Endothelial cell of umbilical vein (primary cell): ENCODE measurements around the gene LGR6. TPM values are rescaled to one million over a fixed set of nuclear protein-coding genes. Genes with fewer than 3 reads are reported as not detected.

Experiments used
- BruUV-seq: library from RNA; stranded (reverse); fragments of 400-500 nt; replicated peaks from 2 replicates; lab custom pipeline; 2021; lab: Mats Ljungman, UMichigan
- CTCF ChIA-PET: fragments of 300-600, 350-600 bp; sonication (Branson Sonifier 250); formaldehyde crosslinking; loops from one replicate; lab custom pipeline; 2021; ENCODE audit warnings: antibody characterized with exemption, inconsistent platforms; lab: Charles Lee
- POLR2A ChIA-PET: fragments of 300-600, 350-600 bp; sonication (Branson Sonifier 250); formaldehyde crosslinking; loops from one replicate; lab custom pipeline; 2021; ENCODE audit warnings: antibody characterized with exemption, inconsistent platforms; lab: Charles Lee
- DNase-seq: peaks from one replicate; pipeline ENCODE4 v3.0.0-alpha.2; 2011; ENCODE audit warnings: low read depth, low spot score
- FAIRE-seq: peaks from 2 replicates; lab custom pipeline; 2011; peaks lifted over from hg19 to GRCh38; lab: Jason Lieb, UNC
- H2AFZ ChIP-seq: 2 replicates; pipeline ENCODE4 v1.6.0; 2012; ENCODE audit warnings: low read depth, low read length, control low read depth, inconsistent platforms
- H3K27ac ChIP-seq: 2 replicates; pipeline ENCODE4 v1.5.1; 2011; ENCODE audit warnings: low read depth, mild to moderate bottlenecking, control low read depth, low read length, moderate library complexity; ENCODE audit not compliant: insufficient read depth
- H3K27me3 ChIP-seq, 2 experiments: 2 replicates each; pipeline versions ENCODE4 v1.6.0 to v1.6.1; 2011; ENCODE audit warnings: low read length in 2 of 2, mixed read lengths in 1 of 2; ENCODE audit not compliant: control insufficient read depth in 2 of 2, insufficient read depth in 2 of 2
- H3K36me3 ChIP-seq, 2 experiments: 2 replicates in 1 of 2; 3 replicates in 1 of 2; pipeline ENCODE4 v1.5.1; 2011; ENCODE audit warnings: low read length in 2 of 2, mild to moderate bottlenecking in 1 of 2, moderate library complexity in 1 of 2; ENCODE audit not compliant: control insufficient read depth in 2 of 2, insufficient read depth in 2 of 2; ENCODE audit errors: extremely low read depth in 1 of 2
- H3K4me1 ChIP-seq: 3 replicates; pipeline ENCODE4 v1.5.1; 2011; ENCODE audit warnings: mild to moderate bottlenecking, low read length; ENCODE audit not compliant: control insufficient read depth, insufficient read depth; ENCODE audit errors: extremely low read depth
- H3K4me2 ChIP-seq: 2 replicates; pipeline ENCODE4 v1.6.1; 2011; ENCODE audit warnings: low read length, control low read depth, mixed read lengths; ENCODE audit not compliant: insufficient read depth
- H3K4me3 ChIP-seq, 3 experiments: fragments of 200-600 bp in 1 of 3; sonication (generic), shearing (Covaris generic) in 1 of 3; replicated peaks in 1 of 3; 2 replicates each; pipeline ENCODE4 v1.5.1; 2011 to 2016; ENCODE audit warnings: control low read depth in 3 of 3, low read length in 3 of 3, mild to moderate bottlenecking in 2 of 3, inconsistent platforms in 1 of 3, low read depth in 1 of 3, moderate library complexity in 1 of 3; ENCODE audit not compliant: insufficient read depth in 1 of 3
- H3K79me2 ChIP-seq: 2 replicates; pipeline ENCODE4 v1.6.0; 2012; ENCODE audit warnings: low read length, inconsistent platforms; ENCODE audit not compliant: control insufficient read depth, insufficient read depth
- H3K9ac ChIP-seq: replicated peaks from 2 replicates; pipeline ENCODE3; 2011; ENCODE audit warnings: low read length, control low read depth; ENCODE audit not compliant: insufficient read depth; ENCODE audit errors: extremely low read depth
- H3K9me1 ChIP-seq: replicated peaks from 3 replicates; pipeline ENCODE4 v1.6.0; 2011; ENCODE audit warnings: mild to moderate bottlenecking, low read length; ENCODE audit not compliant: control insufficient read depth, insufficient read depth; ENCODE audit errors: extremely low read depth
- H3K9me3 ChIP-seq: replicated peaks from 2 replicates; pipeline ENCODE4 v1.5.1; 2012; ENCODE audit warnings: low read length, inconsistent platforms; ENCODE audit not compliant: control insufficient read depth, insufficient read depth
- H4K20me1 ChIP-seq: replicated peaks from 2 replicates; pipeline ENCODE3; 2011; ENCODE audit warnings: mild to moderate bottlenecking, low read length; ENCODE audit not compliant: control insufficient read depth, insufficient read depth; ENCODE audit errors: extremely low read depth
- EZH2 ChIP-seq: IDR thresholded peaks from 2 replicates; pipeline ENCODE4 v1.6.1; 2012; ENCODE audit warnings: borderline replicate concordance, low read depth, mild to moderate bottlenecking, moderate library complexity, low read length, inconsistent platforms; ENCODE audit not compliant: severe bottlenecking
- FOS ChIP-seq: IDR thresholded peaks from 2 replicates; pipeline ENCODE4 v1.6.1; 2011; ENCODE audit warnings: mild to moderate bottlenecking, low read length, moderate library complexity, borderline replicate concordance; ENCODE audit not compliant: insufficient read depth
- GATA2 ChIP-seq: IDR thresholded peaks from 2 replicates; pipeline ENCODE4 v1.7.0; 2011; ENCODE audit warnings: low read depth, mild to moderate bottlenecking, moderate library complexity, mixed read lengths, low read length; ENCODE audit not compliant: insufficient read length, insufficient read depth
- JUN ChIP-seq: IDR thresholded peaks from 2 replicates; pipeline ENCODE4 v1.6.1; 2011; ENCODE audit warnings: borderline replicate concordance, low read depth; ENCODE audit not compliant: insufficient read length, insufficient read depth
- POLR2A ChIP-seq: IDR thresholded peaks from 2 replicates; pipeline ENCODE4 v1.6.1; 2012; ENCODE audit warnings: low read depth, mild to moderate bottlenecking, control low read depth, low read length
- dilution Hi-C: fragments of 300-500 bp; cut with MboI; formaldehyde crosslinking; loops from one replicate; pipeline ENCODE4 v1.15.0; 2019; ENCODE audit warnings: low sequenced_read_pairs; ENCODE audit not compliant: extremely low pct_ligation_motif_present
- intact Hi-C: fragments of 100-400 bp; cut with micrococcal nuclease; formaldehyde crosslinking; loops from one replicate; pipeline ENCODE4 v1.10.0; 2022
- polyA plus RNA-seq, 4 experiments: library from polyadenylated mRNA; depleted of rRNA in 3 of 4; stranded (reverse) in 3 of 4; unstranded in 1 of 4; fragments of >200 nt; gene quantifications; 2 replicates each; pipeline versions ENCODE4 v1.2.1 to v1.2.3, GENCODE V29; 2011 to 2012; ENCODE audit warnings: missing spikeins in 1 of 4
- total RNA-seq: library from RNA; stranded (reverse); gene quantifications from 2 replicates; pipeline ENCODE4 v1.2.3, GENCODE V29; 2021
- TF ChIP-seq, protein P1 (sequence below), 2 donors: IDR thresholded peaks; 1 replicate in 1 of 2; 2 replicates in 1 of 2; pipeline ENCODE4 v1.5.1; 2011; ENCODE audit warnings: low read length in 2 of 2, mild to moderate bottlenecking in 2 of 2, moderate library complexity in 2 of 2, control low read depth in 1 of 2, inconsistent platforms in 1 of 2, low read depth in 1 of 2; ENCODE audit not compliant: insufficient read depth in 1 of 2; ENCODE audit errors: extremely low read depth in 1 of 2

Gene LGR6
- total and polyA plus RNA-seq, 2 donors (not counting 3 experiments of a cell fraction or from before 2014, with no cell fraction given) = not detected

DNA sequence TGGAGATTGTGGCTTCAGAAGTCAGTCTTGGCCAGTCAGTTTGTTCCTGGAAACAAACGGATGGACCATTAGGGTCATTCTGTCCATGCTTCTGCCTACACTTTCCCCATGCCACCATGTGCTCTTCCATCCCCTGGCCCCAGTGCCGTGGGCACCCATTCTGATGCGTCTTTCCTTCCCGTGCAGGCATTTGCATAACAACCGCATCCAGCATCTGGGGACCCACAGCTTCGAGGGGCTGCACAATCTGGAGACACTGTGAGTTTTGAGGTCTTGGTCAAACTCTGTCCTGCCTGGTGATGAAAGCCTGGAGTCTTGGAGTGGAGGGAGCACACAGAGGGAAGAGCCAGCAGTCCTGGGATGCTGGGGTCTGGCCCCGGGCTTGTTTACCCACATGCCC lies 87.0 kb downstream of the LGR6 start:
- POLR2A ChIA-PET = no interaction called here
- H3K36me3 ChIP-seq = no peaks in the 10 kb centered on the region
- CTCF ChIA-PET = interaction anchor here (0.9 to 4.9 kb wide), 2 partner anchors 25 to 35 kb away, joined by 3 to 33 read pairs; no protein-coding TSS in a partner anchor
- peak overlapping the region; percentile 79 for H3K27ac ChIP-seq
- TF ChIP-seq, protein P1, sequence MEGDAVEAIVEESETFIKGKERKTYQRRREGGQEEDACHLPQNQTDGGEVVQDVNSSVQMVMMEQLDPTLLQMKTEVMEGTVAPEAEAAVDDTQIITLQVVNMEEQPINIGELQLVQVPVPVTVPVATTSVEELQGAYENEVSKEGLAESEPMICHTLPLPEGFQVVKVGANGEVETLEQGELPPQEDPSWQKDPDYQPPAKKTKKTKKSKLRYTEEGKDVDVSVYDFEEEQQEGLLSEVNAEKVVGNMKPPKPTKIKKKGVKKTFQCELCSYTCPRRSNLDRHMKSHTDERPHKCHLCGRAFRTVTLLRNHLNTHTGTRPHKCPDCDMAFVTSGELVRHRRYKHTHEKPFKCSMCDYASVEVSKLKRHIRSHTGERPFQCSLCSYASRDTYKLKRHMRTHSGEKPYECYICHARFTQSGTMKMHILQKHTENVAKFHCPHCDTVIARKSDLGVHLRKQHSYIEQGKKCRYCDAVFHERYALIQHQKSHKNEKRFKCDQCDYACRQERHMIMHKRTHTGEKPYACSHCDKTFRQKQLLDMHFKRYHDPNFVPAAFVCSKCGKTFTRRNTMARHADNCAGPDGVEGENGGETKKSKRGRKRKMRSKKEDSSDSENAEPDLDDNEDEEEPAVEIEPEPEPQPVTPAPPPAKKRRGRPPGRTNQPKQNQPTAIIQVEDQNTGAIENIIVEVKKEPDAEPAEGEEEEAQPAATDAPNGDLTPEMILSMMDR (IDR thresholded peaks at IDR 0.05; ENCODE audit: extremely low read depth in 1 of 2, insufficient read depth in 1 of 2, low read depth in 1 of 2, low read length in 2 of 2) = no peak
- TF ChIP-seq FOS = no peak
- TF ChIP-seq EZH2 = no peak
- TF ChIP-seq POLR2A = no peak
- no peak for TF ChIP-seq JUN
- no peak for TF ChIP-seq GATA2
- intact Hi-C loops (no loop called here), dilution Hi-C loops (no loop called here)
- H3K9me1 ChIP-seq = no peaks in the 10 kb centered on the region
- H3K9ac ChIP-seq = peak overlapping the region; percentile 2
- FAIRE-seq (no peak), DNase-seq (no peak)
- no peak overlapping the region for H3K4me3 ChIP-seq
- no peaks in the 10 kb centered on the region for H4K20me1 ChIP-seq
- H3K4me2 ChIP-seq = peak overlapping the region; percentile 48
- H3K79me2 ChIP-seq = no peaks in the 10 kb centered on the region
- no TSS peak for BruUV-seq
- H3K27me3 ChIP-seq = no peaks in the 10 kb centered on the region
- H2AFZ ChIP-seq = no peak overlapping the region
- peaks cover 69% of the 10 kb centered on the region for H3K4me1 ChIP-seq
- no peaks in the 10 kb centered on the region for H3K9me3 ChIP-seq
